ENCODE data around the gene PTK6.

- TF ChIP-seq ZNF777 (tag by site-specific recombination; IDR thresholded peaks at IDR 0.05; ENCODE audit: borderline replicate concordance) (no peak), ZBTB1 (tag by site-specific recombination; IDR thresholded peaks at IDR 0.05) (no peak), ZNF146 (tag by site-specific recombination; IDR thresholded peaks at IDR 0.05) (no peak), ZNF274 (IDR thresholded peaks at IDR 0.05; ENCODE audit: low read length) (no peak), ZNF274 (tag by site-specific recombination; IDR thresholded peaks at IDR 0.05; ENCODE audit: borderline replicate concordance) (no peak), CTCF (tag by site-specific recombination; IDR thresholded peaks at IDR 0.05) (peak; percentile 84), ZBTB7A (tag by site-specific recombination; IDR thresholded peaks at IDR 0.05; ENCODE audit: low read depth) (no peak), YY1 (tag by site-specific recombination; IDR thresholded peaks at IDR 0.05) (no peak), ZNF114 (tag by site-specific recombination; IDR thresholded peaks at IDR 0.05) (no peak), ZBTB17 (tag by site-specific recombination; IDR thresholded peaks at IDR 0.05) (peak; percentile 17; the same call in 1 of the 2 replicates), ZNF324 (tag by site-specific recombination; IDR thresholded peaks at IDR 0.05) (no peak)
Measured at GRCh38 chr20:63495741-63496595, 41.2 kb downstream of the PTK6 start.

Measured in HEK293 (cell line).